ENCODE data around the gene RASAL1.

Gene RASAL1

GRCh38 chr12:113056631-113057488 lies 78.7 kb downstream of the RASAL1 start, which contains the start of gene DTX1:
Gene DTX1, plus strand, starts transcription at chr12:113056730. Its CDS starts 1,463 bp downstream, at chr12:113058193.
- DNase-seq, result no peak

DNA sequence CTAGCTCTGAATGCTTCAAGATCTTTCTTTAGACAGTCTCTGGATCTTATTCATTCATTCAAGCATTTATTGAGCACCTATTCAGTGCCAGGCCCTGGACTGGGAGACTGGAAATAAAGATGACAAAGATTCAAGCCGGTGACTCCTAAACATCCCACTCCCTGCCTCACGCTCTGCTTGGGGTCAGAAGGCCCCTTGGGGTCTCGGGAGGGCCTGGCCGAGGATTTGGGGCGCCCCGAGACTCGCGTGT lies 79.3 kb downstream of the RASAL1 start:
- no peak for DNase-seq

DNA sequence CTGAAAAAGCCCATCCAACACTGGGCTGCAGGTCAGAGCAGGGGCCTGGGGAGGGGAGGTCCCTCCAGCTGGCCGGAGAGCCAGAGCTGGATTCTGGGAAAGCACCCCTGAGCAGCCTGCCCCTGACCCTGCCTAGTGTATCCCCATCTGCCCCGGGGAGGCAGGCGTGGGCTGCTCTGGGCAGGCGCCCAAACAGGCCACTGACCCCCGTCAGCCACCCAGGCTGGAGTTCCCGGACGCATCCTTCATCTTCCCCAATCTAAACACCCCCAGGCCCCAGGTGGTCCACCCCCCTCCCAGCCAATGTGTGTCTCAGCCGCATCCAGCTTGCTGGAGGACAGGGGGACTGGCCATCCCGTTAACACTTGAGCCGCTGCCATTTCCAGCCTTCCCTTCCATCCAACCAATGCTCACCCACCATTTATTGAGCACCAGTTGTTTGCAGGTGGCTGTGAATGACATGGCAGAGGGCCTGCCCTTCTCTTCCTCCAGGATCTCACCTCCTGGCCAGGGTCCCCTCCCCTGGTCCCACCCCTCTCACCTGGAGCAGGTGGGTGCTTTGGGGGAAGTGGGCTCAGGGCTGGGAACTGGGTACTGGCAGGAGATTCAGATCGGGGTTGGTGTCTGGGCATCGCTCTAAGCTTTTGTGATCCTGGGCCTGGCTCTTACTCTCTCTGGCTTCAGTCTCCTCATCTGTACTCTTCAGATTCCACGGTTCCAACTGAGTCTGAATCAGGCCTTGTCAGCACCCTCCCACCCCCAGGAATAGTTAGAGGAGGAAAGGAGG lies 79.8 kb downstream of the RASAL1 start:
- no peak for DNase-seq

DNA sequence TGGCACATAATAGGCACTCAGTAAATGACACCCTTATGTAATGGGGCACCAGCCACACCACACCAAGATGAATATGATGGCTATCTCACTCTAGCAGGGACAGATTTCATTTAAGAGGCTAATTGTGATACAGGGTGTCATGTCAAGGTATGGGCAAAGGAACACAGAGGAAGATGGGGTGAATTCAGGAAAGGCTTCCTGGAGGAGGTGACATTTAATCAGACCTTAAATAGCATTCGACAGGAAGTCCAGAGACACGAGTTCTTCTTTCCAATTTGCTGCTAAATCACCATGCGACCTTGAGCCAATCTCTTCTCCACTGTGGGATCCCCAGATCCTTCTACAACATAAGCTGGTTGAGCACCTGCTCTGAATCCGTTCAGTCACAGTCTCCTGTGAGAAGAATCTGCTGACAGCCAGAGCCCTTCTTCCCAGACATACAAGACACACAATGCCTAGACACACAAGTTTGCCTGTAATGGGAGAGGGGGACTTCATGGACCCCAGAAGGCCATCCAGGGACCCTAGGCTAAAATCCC lies 80.5 kb downstream of the RASAL1 start:
- DNase-seq, result no peak

GRCh38 chr12:113052326-113052725 lies 83.2 kb downstream of the RASAL1 start:
- no peak for DNase-seq

DNA sequence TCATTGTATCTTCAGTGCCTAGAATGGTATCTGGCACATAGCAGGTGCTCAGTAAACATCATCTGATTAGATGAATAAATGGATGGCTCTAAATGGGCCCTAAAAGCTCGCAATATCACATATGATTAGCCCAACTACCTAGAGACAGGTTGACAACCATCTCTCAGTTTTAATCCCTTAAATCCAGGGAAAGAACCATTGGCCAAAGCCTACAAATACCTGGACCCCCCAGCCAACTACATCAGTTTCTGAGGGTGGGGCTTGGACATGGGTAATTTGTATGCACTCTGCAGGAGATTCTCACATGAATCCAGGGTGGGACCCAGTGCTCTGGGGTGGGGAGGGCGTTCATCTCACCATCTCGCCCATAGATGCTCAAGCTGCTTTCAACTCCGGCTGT lies 83.8 kb downstream of the RASAL1 start:
- DNase-seq, result no peak

DNA sequence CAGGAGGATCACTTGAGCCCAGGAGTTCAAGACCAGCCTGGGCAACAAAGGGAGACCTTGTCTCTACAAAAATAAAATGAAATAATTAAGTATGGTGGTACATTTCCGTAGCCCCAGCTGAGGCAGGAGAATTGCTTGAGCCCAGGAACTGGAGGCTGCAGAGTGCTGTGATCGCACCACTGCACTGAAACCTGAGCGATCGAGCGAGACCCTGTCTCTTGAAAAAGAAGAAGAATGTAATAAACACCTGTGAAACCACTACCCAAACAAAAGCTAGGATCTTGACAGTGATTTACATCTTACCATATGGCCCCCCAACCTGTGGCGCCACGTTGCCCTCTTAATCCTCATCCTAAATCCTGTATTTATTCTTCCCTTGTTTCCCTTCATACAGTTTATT lies 84.8 kb downstream of the RASAL1 start:
- no peak for DNase-seq

DNA sequence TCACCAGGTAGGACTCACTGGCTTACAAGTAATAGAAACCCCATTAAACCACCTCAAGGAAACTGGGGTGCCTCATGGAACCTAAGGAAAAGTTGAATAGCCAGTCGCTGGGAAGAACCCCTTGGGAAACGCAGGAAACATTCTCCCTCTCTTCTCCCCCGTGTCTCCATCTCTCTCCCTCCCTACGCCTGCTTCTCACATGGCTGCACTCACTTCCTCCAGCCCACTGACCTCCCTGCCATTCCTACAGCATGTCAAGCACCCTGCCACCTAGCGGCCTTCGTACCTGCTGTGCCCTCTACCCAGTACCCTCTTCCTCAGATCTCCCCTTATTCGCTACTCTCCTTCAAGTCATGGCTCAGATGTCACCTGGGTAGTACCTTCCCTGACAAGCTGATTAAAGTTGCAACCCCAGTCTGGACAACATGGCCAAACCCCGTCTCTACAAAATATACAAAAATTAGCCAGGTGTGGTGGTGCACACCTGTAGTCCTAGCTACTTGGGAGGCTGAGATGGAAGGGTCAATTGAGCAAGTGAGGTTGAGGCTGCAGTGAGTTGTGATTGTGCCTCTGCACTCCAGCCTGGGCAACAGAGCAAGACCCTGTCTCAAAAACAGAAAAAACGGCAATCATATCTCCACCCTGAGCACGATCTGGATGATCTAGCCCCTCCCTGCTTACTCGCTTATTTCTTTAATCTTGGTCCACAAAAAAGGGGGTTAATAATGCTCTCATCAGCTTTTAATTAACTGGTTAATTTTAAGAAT lies 85.4 kb downstream of the RASAL1 start:
- DNase-seq, result no peak

Data from inflammatory macrophage treated with lipopolysaccharide for 4 hours (primary cell).